Activated naive CD8-positive, alpha-beta T cell treated with anti-CD3 and anti-CD28 coated beads, Interleukin-2, amount 50 U/mL, for 24 hours (primary cell): ENCODE measurements around the gene SYF2.

Experiments used
- ATAC-seq: fragments of 150-1000 bp; cut with Tn5 transposase; one replicate; pipeline ENCODE4 v1.10.0; 2021
- DNase-seq: peaks from one replicate; pipeline ENCODE4 v3.0.0; 2021
- H3K27ac Mint-ChIP-seq: one replicate; pipeline ENCODE4 v1.8.0; 2021; ENCODE audit warnings: mild to moderate bottlenecking, mixed read lengths
- H3K27me3 Mint-ChIP-seq: one replicate; pipeline ENCODE4 v1.8.0; 2021; ENCODE audit warnings: mixed read lengths
- H3K36me3 Mint-ChIP-seq: one replicate; pipeline ENCODE4 v1.8.0; 2021; ENCODE audit warnings: low read depth, mixed read lengths
- H3K4me1 Mint-ChIP-seq: one replicate; pipeline ENCODE4 v1.8.0; 2021; ENCODE audit warnings: mixed read lengths
- H3K4me3 Mint-ChIP-seq: one replicate; pipeline ENCODE4 v1.8.0; 2021; ENCODE audit warnings: mild to moderate bottlenecking, moderate library complexity, mixed read lengths
- H3K9me3 Mint-ChIP-seq: one replicate; pipeline ENCODE4 v1.8.0; 2021; ENCODE audit warnings: mixed read lengths

SYF2 gene

DNA sequence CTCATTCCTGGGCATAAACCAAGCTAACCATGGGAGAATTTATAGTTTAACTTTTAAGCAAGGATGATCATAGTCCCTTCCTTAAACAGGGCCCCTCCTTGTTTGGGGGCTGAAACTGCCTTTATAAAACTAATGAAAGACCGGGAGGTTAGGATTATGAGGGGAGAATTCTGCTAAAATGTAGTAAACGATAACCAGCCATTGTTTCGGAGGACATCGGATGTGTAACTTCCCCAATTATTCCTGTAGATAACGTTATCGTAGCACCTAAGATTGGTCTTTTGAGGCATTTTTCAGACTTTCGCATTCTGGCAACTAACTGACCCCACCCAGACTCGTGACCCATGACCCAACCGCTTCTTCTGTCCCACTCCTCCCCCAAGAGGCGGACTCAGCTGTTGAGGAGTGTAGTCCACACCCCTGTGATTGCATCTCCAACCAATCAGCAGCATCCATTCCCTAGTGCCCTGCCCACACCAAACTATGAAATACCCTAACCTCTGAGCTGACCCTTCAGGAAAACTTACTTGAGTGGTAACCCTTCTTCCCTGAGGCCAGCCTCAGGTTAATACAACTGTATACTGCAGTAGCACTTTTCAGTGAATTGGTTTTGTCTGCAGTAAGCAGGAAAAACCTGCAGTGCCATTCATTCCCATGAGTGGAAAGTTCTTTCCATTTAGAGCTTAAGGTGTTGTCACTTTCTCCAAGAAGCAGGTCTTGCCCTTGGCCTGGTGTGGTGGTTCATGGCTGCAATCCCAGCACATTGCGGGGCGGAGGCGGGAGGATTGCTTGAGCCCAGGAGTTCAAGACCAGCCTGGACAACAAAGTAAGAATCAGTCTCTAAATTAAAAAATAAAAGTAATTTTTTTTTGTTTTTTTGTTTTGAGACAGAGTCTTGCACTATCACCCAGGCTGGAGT lies 823 bp upstream of the SYF2 start:
- H3K4me3 Mint-ChIP-seq, result no peak overlapping the region
- H3K4me1 Mint-ChIP-seq, result peaks cover 46% of the 10 kb centered on the region
- no peak overlapping the region for H3K27ac Mint-ChIP-seq

DNA sequence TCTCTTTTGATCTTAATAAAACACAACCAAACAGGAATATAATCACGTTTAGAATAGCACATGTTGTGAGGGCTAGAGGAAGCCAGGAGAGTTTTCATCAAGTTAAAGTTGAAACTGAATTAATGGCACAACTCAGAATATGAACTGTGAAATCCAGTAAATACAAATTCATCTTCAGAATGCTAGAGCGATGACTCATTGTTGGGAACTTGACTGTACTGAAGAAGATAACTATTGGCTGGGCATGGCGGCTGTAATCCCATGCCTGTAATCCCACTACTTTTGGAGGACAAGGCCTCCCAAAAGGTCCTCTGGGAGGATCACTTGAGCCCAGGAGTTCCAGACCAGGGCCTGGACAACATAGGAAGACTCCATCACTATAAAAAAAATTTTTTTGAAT lies 8.8 kb downstream of the SYF2 start:
- no peak overlapping the region for H3K27ac Mint-ChIP-seq
- peaks cover 40% of the 10 kb centered on the region for H3K36me3 Mint-ChIP-seq
- no peak for ATAC-seq
- peaks cover 6% of the 10 kb centered on the region for H3K4me1 Mint-ChIP-seq
- no peak for DNase-seq
- H3K27me3 Mint-ChIP-seq, result no peaks in the 10 kb centered on the region
- H3K4me3 Mint-ChIP-seq, result no peak overlapping the region
- no peaks in the 10 kb centered on the region for H3K9me3 Mint-ChIP-seq

More for the DNA sequence above, 823 bp upstream of the SYF2 start:
- Mint-ChIP-seq H3K36me3 (peaks cover 17% of the 10 kb centered on the region), H3K27me3 (no peaks in the 10 kb centered on the region), H3K9me3 (no peaks in the 10 kb centered on the region)
- DNase-seq, result peak; percentile 72
- peak; percentile 88 for ATAC-seq

- Mint-ChIP-seq H3K4me1 (no peaks in the 10 kb centered on the region), H3K4me3 (no peak overlapping the region), H3K9me3 (no peaks in the 10 kb centered on the region), H3K27me3 (no peaks in the 10 kb centered on the region), H3K27ac (no peak overlapping the region), H3K36me3 (peaks cover 35% of the 10 kb centered on the region)
- ATAC-seq (no peak), DNase-seq (no peak)
Observed at GRCh38 chr1:25222606-25223005, 9.7 kb downstream of the SYF2 start.

DNA sequence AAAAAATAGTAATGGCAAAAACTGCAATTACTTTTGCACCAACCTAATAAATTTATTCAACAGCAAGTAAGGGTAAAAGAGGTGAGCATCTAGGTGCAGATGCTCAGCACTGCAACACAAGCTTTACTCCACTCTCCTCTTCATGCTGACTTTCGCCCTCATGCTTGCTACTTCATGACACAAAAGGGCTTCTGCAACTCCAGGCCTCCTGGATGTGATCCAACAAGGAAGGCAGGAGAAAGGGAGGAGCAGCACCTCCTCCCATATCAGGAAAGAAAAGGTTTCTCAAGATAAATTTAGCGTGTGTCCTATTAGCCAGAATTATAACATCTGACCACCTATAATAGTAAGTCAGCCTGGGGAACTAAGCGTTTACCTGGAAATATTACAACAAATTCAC lies 11.6 kb downstream of the SYF2 start:
- ATAC-seq, result no peak
- DNase-seq, result no peak
- H3K27me3 Mint-ChIP-seq, result no peaks in the 10 kb centered on the region
- H3K27ac Mint-ChIP-seq, result no peak overlapping the region
- peaks cover 23% of the 10 kb centered on the region for H3K36me3 Mint-ChIP-seq
- no peaks in the 10 kb centered on the region for H3K4me1 Mint-ChIP-seq
- H3K4me3 Mint-ChIP-seq, result no peak overlapping the region
- H3K9me3 Mint-ChIP-seq, result no peaks in the 10 kb centered on the region

DNA sequence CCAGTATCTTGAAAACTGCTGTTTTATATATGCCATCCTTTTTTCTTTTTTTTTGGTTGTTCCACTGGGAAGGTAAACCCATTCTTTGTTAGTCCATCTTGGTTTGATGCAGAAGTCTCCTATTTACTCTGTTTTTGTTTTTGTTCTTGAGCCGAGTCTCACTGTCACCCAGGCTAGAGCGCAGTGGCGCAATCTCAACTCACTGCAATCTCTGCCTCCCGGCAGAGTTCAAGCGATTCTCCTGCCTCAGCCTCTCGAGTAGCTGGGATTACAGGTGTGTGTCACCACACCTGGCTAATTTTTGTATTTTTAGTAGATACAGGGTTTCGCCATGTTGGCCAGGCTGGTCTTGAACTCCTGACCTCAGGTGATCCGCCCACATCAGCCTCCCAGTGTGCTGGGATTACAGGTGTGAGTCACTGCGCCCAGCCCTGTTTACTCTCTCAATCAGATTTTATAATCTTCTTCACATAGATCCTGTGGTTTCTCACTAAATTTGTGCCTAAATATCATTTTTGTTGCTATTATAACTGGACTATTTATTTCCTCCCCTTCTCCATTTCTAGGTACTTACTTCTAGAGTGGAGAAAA lies 12.5 kb downstream of the SYF2 start:
- H3K36me3 Mint-ChIP-seq, result peaks cover 20% of the 10 kb centered on the region
- no peaks in the 10 kb centered on the region for H3K4me1 Mint-ChIP-seq
- ATAC-seq (no peak), DNase-seq (no peak)
- H3K27ac Mint-ChIP-seq, result no peak overlapping the region
- no peak overlapping the region for H3K4me3 Mint-ChIP-seq
- H3K27me3 Mint-ChIP-seq, result no peaks in the 10 kb centered on the region
- H3K9me3 Mint-ChIP-seq, result no peaks in the 10 kb centered on the region

DNA sequence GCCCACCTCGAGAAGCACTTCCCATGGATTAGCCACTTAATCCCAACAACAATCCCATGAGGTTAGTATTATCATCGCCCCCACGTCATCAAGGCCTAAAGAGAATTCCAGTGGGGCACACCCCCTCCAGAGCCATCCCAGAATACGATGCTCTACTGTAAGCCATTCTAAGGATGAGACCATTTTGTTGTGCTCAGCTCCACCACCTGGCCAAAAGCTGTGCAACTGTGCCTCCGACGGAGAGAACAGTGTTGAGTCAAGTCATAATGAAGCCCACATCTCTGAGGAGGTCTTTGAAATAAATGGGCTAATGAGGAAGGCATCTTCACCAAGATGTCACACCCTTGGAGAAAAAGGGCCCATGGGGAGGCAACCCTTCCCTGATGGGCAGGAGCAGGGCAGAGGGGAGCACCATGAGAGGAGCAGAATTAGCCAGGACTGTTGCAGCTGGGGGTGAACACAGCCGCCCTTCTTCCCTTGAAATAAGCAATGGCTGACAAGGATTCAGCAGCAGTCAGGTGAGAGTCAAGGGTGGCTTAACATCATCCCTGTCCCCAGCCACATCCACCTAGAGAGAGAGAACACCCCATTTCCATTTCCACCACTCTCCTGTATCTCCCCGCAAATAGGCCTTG lies 14.6 kb downstream of the SYF2 start:
- H3K4me3 Mint-ChIP-seq, result no peak overlapping the region
- H3K27ac Mint-ChIP-seq, result no peak overlapping the region
- no peak for DNase-seq
- H3K9me3 Mint-ChIP-seq, result no peaks in the 10 kb centered on the region
- peaks cover under 1% of the 10 kb centered on the region for H3K27me3 Mint-ChIP-seq
- H3K36me3 Mint-ChIP-seq, result peaks cover 10% of the 10 kb centered on the region
- H3K4me1 Mint-ChIP-seq, result no peaks in the 10 kb centered on the region
- no peak for ATAC-seq

GRCh38 chr1:25217015-25217414 lies 15.3 kb downstream of the SYF2 start:
- no peaks in the 10 kb centered on the region for H3K9me3 Mint-ChIP-seq
- no peak for ATAC-seq
- H3K4me1 Mint-ChIP-seq, result no peaks in the 10 kb centered on the region
- H3K27me3 Mint-ChIP-seq, result peaks cover 3% of the 10 kb centered on the region
- no peak overlapping the region for H3K27ac Mint-ChIP-seq
- no peak for DNase-seq
- H3K36me3 Mint-ChIP-seq, result peaks cover 6% of the 10 kb centered on the region
- H3K4me3 Mint-ChIP-seq, result no peak overlapping the region

- no peak overlapping the region for H3K27ac Mint-ChIP-seq
- DNase-seq, result no peak
- no peak for ATAC-seq
- no peaks in the 10 kb centered on the region for H3K9me3 Mint-ChIP-seq
- H3K36me3 Mint-ChIP-seq, result peaks cover 1% of the 10 kb centered on the region
- no peaks in the 10 kb centered on the region for H3K4me1 Mint-ChIP-seq
- H3K27me3 Mint-ChIP-seq, result peaks cover 6% of the 10 kb centered on the region
- no peak overlapping the region for H3K4me3 Mint-ChIP-seq
Observed at GRCh38 chr1:25216123-25216522, 16.2 kb downstream of the SYF2 start.

GRCh38 chr1:25212725-25213124 lies 19.6 kb downstream of the SYF2 start:
- Mint-ChIP-seq H3K4me1 (no peaks in the 10 kb centered on the region), H3K4me3 (no peak overlapping the region), H3K36me3 (no peaks in the 10 kb centered on the region), H3K9me3 (no peaks in the 10 kb centered on the region), H3K27ac (no peak overlapping the region), H3K27me3 (peaks cover 8% of the 10 kb centered on the region)
- ATAC-seq (no peak), DNase-seq (no peak)

DNA sequence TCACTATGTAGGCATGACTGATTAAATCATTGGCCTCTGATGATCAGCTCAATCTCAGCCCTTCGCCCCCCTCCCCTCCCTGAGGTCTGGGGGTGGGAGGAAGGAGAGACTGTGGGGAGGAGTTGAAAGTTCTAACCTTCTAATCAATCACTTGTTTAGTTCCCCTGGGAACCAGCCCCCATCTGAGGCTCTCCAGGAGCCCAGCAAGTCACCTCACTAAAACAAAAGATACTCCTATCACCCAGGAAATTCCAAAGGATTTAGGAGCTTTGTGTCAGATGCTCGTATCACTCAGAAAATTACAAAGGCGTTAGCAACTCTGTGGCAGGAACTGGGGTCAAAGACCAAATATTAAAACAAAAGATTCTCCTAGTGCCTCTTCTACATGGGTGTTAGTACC lies 21.6 kb downstream of the SYF2 start:
- H3K27ac Mint-ChIP-seq, result no peak overlapping the region
- H3K36me3 Mint-ChIP-seq, result no peaks in the 10 kb centered on the region
- H3K9me3 Mint-ChIP-seq, result no peaks in the 10 kb centered on the region
- no peak overlapping the region for H3K4me3 Mint-ChIP-seq
- no peak for DNase-seq
- no peak for ATAC-seq
- H3K27me3 Mint-ChIP-seq, result peaks cover 8% of the 10 kb centered on the region
- no peaks in the 10 kb centered on the region for H3K4me1 Mint-ChIP-seq

DNA sequence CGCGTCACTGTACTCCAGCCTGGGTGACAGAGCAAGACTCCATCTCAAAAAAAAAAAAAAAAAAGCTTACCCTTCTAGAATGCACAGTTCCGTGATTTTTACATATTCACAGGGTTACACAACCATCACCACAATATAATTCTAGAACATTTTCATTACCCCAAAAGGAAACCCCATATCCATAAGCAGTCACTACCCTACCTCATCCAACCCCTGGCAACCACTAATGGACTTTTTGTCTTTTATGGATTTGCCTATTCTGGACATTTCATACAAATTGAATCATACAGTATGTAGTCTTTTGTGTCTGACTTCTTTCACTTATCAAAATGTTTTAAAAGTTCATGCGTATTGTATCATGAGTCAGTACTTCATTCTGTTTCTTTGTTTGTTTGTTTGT lies 22.8 kb downstream of the SYF2 start:
- Mint-ChIP-seq H3K36me3 (no peaks in the 10 kb centered on the region), H3K4me3 (no peak overlapping the region), H3K9me3 (no peaks in the 10 kb centered on the region), H3K27ac (no peak overlapping the region), H3K4me1 (no peaks in the 10 kb centered on the region), H3K27me3 (peaks cover 10% of the 10 kb centered on the region)
- DNase-seq (no peak), ATAC-seq (no peak)

DNA sequence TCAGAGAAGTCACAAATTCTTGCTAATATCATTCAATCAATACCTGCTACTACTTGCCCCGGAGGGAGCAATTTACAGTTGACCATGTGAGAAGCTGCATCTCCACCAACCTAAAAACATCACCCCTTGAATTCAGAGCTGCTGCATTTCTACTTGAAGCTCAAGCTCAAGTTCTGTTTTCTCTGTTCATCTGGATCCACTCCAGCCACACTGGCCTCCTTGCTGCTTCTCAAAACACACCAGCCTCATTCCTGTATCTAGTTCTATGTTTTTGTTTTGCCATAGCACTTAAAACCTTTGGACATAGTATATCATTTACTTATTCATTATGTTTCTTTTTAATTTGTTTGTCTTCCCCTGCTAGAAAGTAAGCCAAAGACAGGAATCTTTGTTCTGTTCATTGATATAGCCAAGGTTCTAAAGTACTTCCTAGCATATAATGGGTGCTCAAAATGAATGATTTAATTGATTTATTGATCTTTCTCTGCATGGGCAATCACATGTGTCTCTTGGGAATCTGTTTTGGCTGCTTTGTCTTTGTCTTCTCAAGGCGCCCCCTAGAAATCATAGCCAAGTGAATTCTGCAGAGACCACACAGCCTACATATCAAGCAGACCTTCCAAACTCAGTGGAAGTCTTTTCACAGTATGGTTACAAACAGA lies 23.6 kb downstream of the SYF2 start:
- Mint-ChIP-seq H3K27ac (no peak overlapping the region), H3K27me3 (peaks cover 10% of the 10 kb centered on the region), H3K36me3 (no peaks in the 10 kb centered on the region), H3K4me3 (no peak overlapping the region), H3K9me3 (no peaks in the 10 kb centered on the region), H3K4me1 (no peaks in the 10 kb centered on the region)
- DNase-seq (no peak), ATAC-seq (no peak)

GRCh38 chr1:25208092-25208491 lies 24.2 kb downstream of the SYF2 start:
- Mint-ChIP-seq H3K36me3 (no peaks in the 10 kb centered on the region), H3K4me1 (no peaks in the 10 kb centered on the region), H3K27me3 (peaks cover 10% of the 10 kb centered on the region), H3K27ac (no peak overlapping the region), H3K9me3 (no peaks in the 10 kb centered on the region), H3K4me3 (no peak overlapping the region)
- ATAC-seq (no peak), DNase-seq (no peak)

DNA sequence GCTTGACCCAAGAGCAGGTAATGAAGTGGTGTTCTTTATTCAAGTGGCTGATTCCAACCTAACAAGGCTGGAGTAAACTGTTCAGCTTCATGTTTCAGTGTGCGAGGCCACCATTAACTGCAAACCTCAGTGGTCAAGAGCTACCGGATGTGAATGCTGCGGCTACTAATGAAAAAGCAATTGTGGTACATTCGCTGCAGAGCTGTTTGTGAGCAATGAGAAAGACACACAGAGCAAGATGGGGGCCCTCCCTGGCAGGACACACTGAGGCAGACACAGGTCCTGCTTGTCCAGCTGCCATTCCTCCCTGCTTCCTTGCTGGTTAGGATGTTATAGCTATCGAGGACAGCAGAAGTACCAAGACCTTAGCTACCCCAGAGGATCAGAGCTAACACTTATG lies 26.1 kb downstream of the SYF2 start:
- ATAC-seq, result no peak
- H3K36me3 Mint-ChIP-seq, result no peaks in the 10 kb centered on the region
- no peaks in the 10 kb centered on the region for H3K9me3 Mint-ChIP-seq
- no peak for DNase-seq
- no peak overlapping the region for H3K27ac Mint-ChIP-seq
- no peaks in the 10 kb centered on the region for H3K4me1 Mint-ChIP-seq
- no peak overlapping the region for H3K4me3 Mint-ChIP-seq
- H3K27me3 Mint-ChIP-seq, result peaks cover 4% of the 10 kb centered on the region

DNA sequence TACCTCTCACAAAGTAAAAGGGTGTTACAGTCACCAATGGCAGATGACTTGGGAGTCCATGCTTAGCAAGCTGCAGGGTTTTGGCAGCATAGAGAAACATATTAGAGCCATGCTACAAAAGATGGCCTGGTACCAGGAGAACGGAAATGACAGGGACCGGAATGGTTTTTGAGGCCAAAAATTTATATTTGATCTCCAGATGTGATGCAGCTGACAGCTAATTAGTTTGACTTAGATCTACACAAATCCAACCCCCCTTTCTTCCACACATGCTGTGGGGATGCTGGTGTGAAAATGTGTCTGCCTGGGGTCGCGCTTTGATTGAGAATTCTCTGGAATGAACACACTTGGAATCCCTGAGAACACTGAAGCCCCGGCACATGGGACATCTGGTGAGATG lies 26.5 kb downstream of the SYF2 start:
- H3K27me3 Mint-ChIP-seq, result peaks cover 4% of the 10 kb centered on the region
- H3K9me3 Mint-ChIP-seq, result no peaks in the 10 kb centered on the region
- no peaks in the 10 kb centered on the region for H3K4me1 Mint-ChIP-seq
- DNase-seq (no peak), ATAC-seq (no peak)
- no peak overlapping the region for H3K27ac Mint-ChIP-seq
- H3K4me3 Mint-ChIP-seq, result no peak overlapping the region
- no peaks in the 10 kb centered on the region for H3K36me3 Mint-ChIP-seq
